Renal cortex interstitium (tissue), 11 donors: Measurements from ENCODE around the gene TSR3. TPM values are rescaled to one million over a fixed set of nuclear protein-coding genes. Genes with fewer than 3 reads are reported as not detected.
A peak's percentile ranks its signal among the peaks of the same experiment; 100 is the strongest.

ENCODE experiments used
- DNase-seq, 11 donors: peaks; one replicate each; pipeline ENCODE4 v3.0.0-alpha.2; 2013; ENCODE audit warnings: low read depth in 9 of 11, low spot score in 4 of 11; ENCODE audit errors: extremely low read depth in 1 of 11
- polyA plus RNA-seq, 3 donors: library from polyadenylated mRNA; unstranded; fragments of 120-200 nt; gene quantifications; one replicate each; pipeline ENCODE4 v1.2.1, GENCODE V29; 2013; ENCODE audit not compliant: insufficient read length in 3 of 3

The TSR3 gene
- polyA plus RNA-seq, 3 donors: 34.7 to 57.8 (median 54.9) TPM

DNA sequence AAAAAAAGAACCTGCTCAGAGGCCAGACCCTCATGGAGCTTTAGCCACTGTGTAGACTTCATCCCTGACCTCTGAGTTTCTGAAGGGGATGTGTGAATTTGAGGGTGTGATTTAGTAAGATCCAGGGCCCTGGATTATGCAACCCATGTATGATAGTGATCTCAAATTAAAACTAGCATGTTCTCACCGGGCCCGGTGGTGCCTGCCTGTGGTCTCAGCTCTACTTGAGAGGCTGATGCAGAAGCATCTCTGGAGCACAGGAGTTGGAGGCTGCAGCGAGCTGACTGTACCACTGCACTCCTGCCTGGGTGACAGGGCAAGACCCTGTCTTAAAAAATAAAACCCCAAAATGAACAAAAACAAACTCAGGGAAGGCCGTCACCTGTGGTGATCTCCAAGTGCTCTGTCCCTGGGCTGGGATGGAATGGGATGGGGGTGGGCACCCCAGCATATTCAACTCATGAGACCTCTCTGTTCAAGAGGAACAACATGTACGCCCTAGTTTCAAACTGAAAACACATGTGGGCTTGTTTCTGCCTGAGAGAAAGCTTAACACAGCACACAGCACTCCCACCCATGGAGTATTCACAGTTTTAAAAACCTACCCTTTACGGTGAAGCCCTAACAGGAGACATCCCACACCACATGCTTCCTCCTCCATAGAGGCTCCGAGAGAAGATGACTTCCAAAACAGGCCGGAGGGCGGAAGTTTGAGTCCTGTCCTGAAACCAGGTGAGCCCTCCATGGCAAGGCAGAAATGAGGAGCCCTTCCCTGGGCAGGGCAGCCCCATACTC is 30.1 kb upstream of the TSR3 start:
- no peak for DNase-seq

DNA sequence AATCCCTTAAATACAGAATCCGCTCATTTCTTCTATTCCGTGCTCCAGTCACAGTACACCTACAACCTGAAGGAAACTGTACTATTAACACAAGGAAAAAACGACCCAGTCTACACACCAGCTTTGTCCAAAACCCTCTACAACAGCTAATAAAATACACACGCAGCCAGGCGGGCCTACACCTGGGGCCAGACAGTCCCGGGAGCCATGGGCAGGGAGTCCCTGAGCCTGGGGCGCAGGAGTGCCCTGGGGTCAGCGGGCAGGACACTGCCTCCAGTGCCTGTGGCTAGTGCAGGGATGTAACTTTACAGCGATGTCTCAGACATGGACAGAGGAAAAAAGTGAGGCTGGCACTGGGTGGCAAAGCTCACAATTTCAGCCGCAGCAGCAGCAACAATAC is 28.5 kb upstream of the TSR3 start:
- DNase-seq: no peak

DNA sequence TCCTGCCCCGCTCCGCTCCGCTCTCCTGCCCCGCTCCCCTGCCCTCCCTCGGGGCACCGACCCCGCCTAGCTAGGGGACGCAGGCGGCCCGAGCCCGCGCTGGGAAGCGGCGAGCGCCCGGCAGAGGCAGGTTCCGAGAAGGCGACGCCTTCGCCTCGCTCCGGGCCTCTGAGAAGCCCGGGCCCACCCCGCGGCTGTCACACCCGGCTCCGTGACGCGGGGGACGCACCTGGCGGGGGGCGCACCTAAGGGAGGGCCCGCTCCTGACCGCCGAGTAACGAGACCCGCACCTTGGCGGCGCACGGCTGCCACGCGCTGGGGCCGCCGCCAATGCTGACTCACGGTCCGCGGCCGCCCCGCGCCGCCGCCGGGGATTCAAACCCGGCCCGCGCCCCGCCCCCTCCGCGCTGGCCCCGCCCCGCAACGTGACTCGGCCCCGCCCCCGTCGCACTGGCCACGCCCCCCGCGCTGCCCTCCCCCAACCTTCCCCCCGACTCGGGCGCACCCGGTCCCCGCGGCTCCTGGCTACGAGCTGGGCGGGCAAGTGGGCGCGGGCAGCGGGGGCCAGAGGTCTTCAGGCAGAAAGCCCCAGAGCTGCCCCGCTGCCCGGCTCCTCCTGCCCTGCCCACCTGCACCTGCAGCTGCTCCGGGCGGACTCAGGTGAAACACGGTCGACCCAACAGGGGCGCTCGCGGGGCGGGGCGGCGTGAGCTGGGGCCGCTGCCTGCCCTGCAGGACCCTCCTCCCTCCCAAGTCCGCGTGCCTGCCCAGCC is 27.8 kb upstream of the TSR3 start:
- peak in 6 of 11 donors; percentile 20 to 36 (median 32) for DNase-seq

DNA sequence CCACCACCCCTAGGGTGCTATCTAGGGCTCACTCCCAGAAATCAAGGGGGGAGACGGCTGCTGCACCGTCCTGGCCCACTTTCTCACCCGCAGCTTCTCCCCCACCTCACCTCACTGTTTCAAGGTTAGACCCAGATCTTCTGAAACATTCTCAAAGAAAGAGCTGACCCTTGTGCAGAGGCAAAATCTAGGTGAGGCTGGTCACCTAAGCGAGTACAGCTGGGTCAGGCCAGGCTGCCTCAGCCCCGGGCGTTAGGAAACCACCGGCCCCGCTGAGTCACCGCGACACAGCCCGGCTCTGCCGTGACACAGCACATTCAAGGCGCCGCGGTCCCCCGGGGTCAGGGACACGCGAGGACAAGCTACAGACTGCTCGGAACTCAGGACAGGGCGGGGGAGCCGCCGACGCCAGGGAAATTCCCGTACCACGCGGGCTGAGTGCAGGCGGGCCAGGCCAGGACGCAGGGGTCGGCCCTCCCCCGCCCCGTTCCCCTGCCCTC is 27.2 kb upstream of the TSR3 start:
- peak in 3 of 11 donors; percentile 18 to 28 (median 24) for DNase-seq

DNA sequence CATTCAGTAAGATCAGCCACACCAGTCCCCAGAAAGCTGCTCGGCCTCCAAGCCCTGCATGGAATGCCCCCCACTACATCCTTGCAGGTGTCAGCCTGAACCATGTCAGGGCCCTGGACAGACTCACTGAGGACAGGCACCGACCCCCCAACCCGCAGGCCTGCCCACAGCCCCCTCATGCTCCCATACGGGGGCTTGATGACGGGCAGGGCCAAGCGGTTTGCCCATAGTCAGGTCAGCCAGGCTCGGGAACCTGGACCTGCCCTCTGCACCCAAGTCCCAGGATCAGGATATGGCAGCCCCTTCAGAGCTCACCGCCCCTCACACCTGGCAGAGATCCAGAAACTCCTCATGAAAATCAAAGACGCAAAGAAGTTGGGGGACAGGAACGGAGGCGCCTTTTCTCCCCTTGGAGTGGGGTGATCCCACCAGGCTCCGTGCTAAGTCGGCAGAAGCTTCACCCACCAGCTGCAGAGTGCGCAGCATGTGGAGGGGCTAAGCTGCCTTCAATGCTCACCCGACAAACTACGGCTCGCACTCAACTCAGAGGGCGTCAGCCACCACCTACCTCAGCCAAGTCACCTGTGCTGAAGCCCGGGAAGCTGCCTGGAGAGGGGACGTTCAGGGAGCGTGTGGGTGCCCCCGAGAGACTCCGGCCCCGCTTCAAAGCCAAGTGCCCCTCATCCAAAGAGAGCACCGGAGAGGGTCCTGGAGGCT is 26.6 kb upstream of the TSR3 start:
- DNase-seq: no peak

DNA sequence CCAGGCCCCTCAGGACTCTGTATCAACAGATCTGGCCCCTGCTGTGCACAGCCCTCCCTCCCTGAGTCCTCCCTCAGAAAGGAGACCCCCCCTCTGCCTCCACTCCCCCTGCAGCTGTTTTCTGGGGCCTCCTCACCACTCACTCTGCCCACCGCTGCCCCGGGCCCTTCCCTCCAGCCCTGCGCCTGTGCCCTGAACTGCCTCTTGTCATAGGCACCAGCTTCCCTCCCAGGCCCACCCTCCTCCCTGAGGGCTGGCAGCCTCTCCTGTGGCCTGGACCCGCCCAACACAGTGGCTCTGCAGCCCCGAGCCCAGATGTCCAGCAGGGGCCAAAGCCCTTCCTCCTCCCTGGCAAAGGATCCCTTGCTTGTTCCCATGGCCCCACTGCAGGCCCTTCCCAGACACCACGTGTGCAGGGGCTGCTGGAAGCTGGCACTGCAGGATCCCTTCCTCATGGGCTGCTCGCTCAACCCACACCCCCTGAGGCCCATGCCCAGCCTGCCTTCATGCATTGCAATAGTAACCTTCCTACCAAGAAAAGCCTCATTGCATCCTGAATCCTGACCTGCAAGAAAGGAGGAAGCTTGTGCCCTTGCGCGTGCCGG is 25.8 kb upstream of the TSR3 start:
- DNase-seq: no peak

DNA sequence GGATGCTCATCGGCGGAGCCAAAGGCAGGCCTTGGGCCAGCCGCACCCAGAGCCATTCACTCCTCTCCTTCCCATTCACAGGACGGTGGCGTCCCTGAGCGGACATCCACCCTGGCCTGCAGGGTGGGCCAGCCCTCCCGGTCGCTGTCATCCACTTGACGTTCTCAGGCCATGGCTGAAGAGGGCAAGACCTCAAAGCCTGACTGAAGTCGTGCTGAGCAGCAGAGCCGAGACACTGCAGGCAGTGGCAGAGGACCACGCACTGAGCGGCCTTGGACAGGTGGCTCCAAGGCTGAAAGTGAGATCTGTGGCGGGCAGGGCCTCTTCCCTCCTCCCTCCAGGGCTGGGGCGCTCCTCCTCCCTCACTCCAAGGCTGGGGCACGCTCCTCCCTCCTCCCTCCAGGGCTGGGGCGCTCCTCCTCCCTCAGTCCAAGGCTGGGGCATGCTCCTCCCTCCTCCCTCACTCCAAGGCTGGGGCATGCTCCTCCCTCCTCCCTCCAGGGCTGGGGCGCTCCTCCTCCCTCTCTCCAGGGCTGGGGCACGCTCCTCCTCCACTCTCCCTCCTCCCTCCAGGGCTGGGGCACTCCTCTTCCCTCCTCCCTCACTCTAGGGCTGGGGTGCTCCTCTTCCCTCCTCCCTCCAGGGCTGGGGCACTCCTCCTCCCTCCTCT is 24.2 kb upstream of the TSR3 start:
- DNase-seq: no peak

DNA sequence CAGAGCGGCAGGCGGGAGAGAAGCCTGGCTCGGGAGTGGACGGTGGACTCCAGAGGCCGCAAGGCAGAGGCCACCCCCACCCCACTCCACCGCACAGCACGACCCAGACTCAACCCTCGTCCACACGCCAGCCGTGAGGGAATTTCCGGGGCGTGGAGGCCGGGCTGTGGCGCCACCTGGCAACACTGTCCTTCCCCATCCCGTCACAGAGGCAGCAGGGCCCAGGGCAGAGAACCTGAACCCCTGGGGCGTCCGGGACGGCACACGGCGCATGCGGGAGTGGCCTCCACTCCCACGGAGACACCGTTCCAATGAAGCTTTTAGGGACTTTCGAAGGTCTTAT is 23.6 kb upstream of the TSR3 start:
- DNase-seq: no peak

DNA sequence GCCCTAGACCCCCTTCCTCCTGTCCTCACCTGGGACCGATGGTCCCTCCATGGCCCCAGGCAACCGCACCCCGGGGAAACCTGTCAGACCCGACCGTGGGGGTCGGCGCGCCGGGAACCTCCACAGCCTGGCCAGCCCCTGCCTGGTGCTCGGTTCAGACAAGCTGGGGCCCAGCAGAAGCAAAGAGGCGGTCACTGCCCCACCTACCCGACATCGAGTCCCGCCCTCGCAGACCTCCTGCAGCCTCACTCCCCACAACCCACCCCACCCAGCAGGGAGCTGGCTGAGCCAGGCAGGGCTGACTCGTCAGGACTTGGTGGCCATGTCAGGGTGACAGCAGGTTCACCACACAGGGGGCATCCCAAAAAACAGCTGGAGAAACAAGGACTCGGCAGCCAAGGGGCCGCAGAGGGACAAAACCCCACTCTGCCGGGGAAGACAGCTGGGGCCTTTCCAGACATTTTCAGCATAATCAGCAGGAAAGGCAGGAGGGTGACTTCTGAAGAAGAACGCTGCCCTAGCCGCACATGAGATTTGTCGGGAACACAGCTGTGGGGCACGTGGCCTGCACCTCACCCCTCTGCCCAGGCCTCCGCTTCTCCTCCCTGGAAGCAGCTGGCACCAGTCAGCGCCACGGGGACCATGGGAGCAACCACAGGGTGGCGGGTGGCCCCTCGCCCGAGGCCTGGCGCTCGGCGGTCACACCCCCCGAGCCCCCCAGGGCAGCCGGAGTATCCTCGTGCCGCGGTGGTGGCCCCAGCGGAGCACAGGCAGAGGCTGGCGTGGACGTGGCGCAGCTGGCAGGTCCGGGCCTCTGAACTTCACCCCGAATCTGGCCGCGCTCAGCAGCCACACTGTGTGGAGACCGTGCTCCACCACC is 23.0 kb upstream of the TSR3 start:
- no peak for DNase-seq

DNA sequence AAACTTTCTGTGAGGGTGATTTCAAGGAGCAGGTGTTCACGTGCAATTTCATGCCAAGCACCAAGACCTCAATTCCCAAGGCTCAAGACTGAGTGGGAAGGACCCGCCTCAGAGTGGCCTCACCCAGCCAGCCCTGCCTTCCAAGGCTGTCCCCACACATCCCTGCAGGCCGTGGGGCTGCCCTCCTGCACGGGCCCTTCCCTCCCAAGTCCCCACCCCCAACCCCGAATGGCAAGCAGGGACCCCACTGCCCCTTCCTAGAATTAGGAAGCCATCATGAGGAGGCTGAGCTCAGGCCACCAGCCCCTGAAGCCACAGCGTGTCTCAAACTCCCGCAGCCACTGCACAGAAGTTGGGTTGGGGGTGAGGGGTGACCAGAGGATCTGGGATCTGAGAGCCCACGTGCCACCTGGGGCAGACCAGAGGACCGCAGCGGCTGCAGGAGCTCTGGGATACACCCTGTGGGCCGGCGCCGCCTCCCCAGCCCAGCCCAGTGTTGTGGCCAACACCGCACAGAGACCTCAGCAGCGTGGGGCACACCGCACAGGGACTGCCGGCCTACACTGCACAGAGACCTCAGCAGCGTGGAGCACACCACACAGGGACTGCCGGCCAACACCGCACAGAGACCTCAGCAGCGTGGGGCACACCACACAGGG is 20.7 kb upstream of the TSR3 start:
- no peak for DNase-seq

DNA sequence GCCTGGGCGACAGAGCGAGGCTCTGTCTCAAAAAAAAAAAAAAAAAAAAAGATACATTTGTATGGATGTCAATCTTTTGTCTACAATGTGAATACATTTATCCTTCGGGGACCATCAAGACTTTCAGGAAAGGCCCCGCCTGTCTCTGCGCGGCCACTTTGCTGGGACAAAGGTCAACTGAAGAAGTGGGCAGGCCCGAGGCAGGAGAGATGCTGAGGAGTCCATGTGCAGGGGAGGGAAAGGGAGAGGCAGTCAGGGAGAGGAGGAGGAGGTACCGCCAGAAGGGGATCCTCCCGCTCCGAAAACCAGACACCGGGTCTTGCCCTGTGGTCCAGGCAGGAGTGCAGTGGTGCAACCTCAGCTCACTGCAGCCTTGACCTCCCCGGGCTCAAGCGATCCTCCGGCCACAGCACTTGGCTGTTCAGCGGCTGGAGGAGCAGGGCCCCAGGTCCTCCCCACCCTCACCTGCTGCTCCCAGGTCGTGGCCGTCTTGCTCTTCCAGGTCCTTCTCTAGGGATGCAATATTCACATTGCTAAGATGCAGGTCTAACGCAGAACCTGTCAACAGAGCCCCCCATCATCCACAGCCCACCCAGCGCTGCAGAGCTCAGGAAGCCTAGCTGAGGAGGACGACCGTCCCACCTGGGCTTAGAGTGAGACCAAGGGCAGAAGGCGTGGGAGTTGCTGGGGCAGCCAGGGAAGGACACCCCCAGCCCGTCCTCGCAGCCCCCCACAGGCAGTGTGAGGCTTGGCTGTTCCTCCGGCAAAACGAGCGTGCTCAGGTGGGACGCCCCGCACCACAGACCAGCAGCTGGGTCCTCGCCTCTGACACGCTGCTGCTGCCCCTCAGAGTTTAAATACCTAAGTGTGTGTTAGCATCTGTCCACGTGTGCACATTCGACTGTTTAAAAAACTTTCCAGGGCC is 19.6 kb upstream of the TSR3 start:
- DNase-seq: no peak

DNA sequence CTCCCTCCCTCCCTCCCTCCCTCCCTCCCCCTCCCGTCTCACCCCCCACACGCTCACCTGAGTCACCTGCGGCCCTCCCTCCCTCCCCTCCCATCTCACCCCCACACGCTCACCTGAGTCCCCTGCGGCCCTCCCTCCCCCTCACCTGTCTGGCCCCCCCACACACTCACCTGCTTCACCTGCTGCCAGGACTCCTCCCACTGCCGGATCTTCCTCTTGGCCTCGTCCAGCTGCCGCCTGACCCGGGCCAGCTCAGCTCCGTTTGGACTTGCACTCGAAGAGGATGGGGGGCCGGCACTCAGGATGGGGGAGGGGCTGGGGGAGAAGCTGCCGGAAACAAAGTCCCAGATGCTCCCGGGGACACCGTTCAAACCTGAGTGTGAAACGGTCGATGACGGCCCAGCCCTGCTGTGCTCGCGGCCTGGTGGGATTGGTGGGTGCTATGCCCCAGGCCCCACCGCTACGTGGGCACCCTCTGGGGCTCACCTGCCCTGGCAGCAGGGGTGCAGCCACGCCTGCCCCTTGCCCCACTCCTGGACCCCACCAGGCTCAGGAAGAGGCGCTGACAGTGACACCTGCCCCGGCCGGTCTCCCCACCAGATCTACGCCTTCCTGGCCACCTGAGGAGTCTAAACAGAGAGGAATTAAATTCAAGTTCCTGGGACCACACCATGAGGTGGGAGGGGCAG is 16.0 kb upstream of the TSR3 start:
- no peak for DNase-seq

DNA sequence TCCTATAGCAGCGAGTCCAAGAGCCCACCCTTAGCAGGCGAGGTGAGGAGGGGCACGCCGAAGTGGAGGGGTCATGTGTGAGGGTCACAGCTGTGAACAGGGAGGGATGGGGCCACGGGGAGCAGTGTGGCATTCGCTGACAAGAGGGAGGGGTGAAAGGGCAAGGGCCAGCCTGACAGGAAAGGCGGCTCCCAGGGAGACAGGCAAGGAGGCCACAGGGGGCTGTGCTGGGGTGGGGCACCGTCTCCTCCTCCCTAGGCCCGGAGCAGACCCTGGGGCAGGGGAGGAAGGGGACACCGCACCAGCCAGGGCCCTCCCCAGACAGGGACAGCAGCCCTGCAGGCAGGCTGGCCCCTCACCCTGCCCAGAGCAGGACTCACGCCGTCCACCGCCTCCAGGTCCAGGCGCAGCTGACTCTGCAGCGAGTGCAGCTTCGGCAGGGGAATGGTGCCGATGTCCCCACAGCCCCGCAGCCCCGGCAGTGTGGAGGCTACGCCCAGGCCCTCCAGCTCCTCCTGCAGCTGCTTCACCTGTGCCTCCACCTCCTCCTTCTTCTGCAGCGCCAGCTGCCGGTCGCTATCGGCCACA is 15.1 kb upstream of the TSR3 start:
- no peak for DNase-seq

DNA sequence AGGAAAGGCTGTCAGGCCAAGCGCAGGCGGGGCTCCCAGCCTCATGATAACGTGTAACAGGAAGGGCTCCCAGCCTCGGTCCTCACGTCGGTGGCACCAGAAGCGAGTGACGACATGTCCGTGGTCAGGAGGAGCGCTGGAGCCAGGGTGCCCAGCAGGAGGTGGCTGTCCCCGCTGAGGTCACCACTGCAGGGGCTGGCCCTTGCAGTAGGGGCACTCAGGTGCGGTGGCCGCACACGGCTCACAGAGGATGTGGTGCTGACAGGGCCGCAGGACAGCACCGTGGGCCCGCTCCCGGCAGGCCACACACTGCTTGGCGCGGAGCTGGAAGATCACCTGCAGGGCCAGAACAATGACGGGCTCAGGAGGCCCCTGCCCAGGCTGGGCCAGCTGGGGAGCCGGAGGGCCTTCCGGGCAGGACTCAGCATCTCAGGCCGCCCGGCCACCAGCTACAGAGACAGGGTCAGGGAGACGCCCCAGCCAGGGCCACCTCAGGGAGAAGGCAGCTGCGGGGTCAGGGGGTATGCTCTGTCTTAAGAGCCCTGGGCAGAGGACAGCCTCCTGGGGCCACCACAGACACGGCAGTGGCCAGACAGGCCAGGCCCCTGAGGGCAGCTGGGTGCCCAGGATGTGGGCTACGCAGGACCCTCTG is 14.5 kb upstream of the TSR3 start:
- no peak for DNase-seq

DNA sequence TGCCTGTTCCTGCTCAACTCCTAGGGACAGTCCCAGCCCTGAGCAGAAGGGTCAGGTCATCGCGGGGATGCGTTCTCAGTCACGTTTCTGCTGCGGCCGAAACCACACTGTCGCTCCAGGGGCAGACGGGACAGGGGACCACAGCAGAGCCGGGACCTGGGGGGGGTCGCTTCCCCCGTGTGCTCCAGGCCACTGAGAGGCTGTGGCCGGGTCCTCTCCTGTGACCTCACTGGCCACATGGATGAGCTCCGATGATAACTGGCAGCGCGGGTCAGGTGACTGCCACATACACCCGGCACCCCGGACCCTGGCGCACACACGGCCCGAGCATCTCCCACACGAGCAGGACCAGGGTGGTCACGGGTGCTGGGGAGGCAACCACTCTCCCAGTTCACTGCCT is 12.8 kb upstream of the TSR3 start:
- no peak for DNase-seq
